Measurements from ENCODE around the gene DMXL1.

DNA sequence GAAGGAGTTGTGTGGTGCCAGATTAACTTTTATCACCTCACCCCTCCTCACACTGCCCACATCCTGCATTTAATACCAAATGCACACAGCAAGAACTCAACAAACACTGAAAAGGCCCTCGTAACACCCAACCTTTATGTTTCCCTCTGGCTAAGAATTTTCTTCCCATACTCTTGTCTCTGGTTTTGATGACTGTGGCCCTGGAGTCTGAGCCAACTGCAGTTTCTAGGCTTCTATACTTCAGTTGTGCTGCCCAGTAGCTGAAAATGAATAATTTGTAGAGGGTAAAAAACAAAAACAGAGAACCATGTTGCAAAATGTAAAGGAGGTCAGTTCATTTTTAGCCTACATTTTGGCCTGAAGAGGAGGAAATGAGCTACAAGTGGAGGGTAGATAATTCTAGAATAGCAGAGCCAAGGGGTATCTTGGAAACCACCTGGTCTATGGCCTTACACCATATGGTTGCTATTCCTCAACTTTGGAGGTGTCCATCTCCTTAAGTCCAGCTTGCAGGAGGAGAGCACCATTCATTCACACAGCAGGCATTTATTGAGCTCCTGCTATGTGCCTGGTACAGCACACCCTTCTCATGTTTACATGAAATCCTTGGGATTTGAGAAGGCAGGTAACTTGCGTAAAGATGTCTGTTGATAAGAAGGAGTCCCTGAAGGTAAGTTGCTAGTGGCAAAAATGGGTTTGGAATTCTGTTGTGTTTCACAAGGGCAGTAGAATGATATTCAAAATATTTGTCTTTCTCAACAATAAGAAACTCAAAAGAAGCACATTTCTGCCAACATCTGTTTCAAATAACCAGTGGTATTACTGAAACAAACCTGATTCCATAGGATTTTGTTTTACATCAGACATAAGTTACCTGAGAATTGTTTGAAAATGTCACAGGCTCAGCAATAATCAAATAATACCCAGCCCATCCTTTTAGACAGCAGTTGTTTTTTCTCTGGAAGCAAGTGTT, 201.2 kb downstream of the DMXL1 start:
- TF ChIP-seq POLR2AphosphoS5 (IDR thresholded peaks at IDR 0.05; ENCODE audit: low read depth, low read length) (no peak), POLR2A (IDR thresholded peaks at IDR 0.05; ENCODE audit: low read depth, low read length) (no peak)

All from GM12892 (cell line).